Measurements from ENCODE around the gene TMTC2.

The TMTC2 gene

DNA sequence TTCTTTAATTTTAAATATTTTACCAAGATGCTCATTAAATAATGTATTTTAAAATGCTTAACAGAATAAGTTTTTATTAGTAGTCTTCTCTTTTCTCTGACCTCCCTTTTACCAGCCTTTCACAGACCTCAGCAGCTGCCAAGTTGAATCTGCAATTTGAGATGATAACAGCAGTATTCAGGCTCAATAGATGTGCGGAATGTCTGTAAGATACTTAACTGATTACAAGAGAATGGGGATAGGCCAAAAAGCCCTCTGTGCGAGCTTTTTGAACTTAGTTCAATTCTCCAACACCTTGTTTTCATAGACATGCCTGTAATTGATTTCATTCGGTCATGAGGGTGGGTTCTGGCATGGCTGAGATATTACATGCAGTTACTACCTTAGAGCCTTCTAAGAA lies 277.2 kb downstream of the TMTC2 start:
- DNase-seq, result no peak

- no peak for DNase-seq
Observed at GRCh38 chr12:82964446-82964845, 277.7 kb downstream of the TMTC2 start.

- peak; percentile 70 to 77 (median 76) for DNase-seq
Observed at GRCh38 chr12:82966001-82966559, 279.4 kb downstream of the TMTC2 start.

DNA sequence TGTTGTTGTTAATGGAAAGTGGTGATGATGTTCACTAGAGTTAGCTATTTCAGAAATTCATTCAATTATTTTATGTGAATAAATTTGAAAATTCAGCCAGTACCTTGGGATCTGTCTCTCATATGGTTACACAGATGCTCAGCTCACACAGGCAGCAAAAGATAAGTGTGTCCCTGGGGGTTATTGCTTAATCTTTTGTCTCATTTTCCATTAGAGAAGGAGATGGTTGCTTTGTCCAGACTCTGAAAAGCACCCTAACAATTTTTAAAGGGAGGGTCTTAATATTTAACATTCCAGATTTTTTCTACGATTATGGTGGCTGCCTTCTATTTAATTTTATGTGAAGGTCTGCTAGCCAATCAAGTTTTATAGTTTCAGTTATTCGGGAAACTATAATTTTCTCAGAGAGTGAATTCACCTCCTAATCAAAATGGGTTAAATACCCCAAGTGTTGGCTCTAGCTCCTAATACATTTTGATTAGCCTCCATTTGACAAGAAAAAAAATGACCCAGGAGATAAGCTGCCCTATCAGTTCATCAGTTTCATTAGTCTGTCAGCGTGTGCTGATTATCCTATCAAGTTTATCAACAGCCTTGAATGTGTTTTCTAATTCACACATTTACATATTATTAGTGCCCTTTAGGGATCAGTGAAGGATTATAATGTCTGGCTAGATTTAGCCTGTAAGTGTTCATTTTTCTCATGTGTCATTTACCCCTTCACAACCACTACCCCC lies 282.1 kb downstream of the TMTC2 start:
- DNase-seq, result no peak

DNA sequence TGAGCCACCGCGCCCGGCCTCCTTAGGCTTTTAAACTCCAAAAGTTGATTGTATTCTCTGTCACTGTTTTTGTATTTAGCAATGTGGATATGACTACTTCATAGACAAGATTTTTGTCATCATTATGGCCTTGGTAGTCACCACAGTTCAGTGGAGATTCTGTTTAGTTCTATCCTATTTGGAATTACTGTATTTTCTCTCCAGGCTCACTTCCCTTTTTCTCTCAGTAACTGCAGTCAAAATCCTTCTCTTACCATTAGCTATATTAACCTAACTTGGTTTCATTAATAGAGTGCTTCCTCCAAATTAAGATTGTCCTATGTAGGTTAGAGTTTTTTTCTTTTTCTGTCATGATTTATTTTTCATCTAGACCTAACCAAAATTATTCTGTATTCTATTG lies 283.9 kb downstream of the TMTC2 start:
- DNase-seq, result peak; percentile 5 to 38 (median 32)

DNA sequence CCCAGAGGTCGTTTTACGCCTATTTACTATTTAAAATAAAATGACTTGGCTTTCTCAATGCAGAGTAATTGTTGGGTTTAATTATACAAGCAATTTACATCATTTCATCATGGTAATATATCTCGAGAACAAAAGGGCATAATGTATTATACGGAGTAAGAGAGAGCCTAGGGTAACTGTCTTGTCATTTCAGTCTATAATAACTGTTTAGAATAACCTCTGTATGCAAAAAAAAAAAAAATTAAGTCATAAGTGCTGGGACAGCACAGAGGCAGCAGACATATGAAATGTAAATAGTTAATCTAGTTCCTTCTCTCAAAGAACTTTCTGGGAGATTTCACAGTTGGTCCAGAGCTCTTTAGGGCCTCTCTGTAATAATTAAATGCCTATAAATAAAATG lies 284.9 kb downstream of the TMTC2 start:
- DNase-seq, result no peak

- DNase-seq, result no peak
Observed at GRCh38 chr12:82972624-82973023, 285.9 kb downstream of the TMTC2 start.

DNA sequence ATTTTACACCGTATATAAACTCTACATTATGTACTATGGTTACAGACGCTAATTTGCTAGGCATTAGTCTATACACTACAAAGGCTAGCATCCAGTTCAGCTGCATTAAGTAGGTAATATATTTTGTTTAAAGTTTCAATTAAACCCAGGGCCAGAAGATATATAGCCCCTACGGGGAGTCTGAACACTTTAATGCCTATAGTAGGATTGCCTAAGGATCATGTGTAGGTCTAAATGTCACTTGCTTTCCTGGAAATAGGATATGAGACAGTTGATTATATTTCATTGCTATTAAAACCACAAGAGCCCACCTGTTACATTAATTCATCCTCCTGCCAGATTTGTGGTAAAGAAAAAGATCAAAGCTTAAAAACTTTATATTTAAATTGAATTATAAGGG lies 286.9 kb downstream of the TMTC2 start:
- DNase-seq, result no peak

- DNase-seq, result no peak
Observed at GRCh38 chr12:82981150-82981549, 294.4 kb downstream of the TMTC2 start.

GRCh38 chr12:82994117-82994516 lies 307.4 kb downstream of the TMTC2 start:
- no peak for DNase-seq

DNA sequence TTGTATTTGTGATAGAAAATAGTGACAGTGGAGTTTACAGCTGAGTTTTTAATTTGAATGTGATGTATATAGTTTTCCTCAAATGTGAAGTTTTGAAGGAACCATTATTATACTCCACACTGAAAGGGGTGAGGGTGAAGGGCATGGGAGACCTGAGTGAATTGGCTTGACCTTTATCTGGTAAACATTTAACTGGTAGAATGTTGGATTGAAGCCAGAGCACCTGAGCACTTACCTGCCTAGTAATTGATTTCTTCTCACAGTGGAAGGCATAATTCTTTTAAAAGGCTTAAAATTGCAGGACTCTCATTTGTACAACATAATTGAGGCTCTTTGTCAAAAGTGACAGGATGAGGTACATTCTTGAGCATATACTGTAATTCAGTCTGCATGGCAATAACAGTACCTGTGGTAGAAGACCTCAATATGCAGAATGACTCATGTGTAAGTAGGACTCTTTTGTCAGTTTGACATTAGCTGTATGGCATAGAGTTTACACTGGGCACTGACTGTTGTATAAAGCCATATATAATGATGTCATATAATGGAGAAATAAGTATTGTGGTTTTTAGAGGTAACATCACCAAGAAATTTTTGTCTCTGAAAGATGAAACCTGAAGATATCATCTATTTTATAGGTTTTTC lies 309.6 kb downstream of the TMTC2 start:
- DNase-seq, result no peak

GRCh38 chr12:82998509-82998908 lies 311.8 kb downstream of the TMTC2 start:
- no peak for DNase-seq

DNA sequence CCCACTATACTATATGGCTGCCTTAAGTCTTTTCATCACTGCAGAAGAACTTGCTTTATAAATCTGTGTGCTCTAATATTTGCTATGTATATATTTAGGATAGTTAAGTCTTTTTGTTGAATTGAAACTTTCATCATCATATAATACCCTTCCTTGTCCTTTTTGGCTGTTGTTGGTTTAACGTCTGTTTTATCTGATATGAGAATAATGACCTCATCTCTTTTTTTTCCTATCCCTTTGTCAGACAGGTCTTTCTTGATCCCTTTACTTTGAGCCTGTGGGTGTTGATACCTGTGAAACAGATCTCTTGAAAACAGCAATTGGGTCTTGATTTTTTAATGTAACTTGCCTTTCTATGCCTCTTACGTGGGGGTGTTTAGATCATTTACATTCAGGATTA lies 316.3 kb downstream of the TMTC2 start:
- no peak for DNase-seq

- no peak for DNase-seq
Observed at GRCh38 chr12:83005534-83006197, 319.0 kb downstream of the TMTC2 start.

DNA sequence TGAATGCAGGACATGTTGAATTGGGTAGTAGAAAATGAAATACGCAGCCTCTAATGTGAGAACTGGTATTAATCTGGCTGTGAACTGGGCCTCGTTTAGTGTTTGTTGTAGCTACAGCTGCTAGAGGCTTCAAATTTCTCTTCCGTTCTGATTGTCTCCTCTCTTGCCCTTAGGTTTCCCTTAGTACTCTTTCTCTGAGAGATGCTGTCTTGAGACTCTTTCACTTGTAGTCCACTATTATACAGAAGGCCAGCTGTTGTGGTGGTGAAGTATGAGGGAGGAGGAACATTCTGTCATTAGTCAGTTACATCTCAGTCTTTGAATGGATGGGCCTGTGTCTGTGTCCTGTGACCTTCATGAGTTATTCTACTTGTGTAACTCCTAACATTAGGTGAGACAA lies 322.0 kb downstream of the TMTC2 start:
- no peak for DNase-seq

DNA sequence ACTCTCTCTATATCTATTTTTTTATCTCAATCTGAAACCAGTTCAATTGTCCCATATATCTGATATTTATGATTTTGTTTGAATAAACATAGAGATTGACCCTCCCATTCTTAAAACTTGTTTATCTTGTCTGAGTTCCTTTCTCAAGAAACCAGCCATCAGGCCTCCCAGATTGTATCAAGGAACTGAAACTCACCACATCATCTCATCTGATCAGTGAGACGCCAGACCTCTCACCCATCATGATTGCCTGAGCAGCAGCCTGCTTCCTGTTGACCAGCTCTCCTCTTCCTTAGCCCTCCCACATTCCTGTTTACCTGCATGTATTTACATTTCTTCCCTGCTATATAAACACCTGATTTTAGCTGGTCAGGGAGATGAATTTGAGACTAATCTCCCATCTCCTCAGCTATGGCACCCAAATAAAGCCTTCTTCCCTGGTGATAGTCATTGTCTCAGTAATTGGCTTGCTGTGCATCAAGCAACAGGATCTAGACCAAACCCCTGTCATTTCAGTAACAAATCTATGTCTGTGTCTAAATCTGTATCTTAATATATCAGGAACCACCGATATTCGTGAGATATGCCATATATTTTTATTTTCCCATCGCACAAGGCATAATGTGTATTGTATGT lies 323.6 kb downstream of the TMTC2 start:
- DNase-seq, result no peak

DNA sequence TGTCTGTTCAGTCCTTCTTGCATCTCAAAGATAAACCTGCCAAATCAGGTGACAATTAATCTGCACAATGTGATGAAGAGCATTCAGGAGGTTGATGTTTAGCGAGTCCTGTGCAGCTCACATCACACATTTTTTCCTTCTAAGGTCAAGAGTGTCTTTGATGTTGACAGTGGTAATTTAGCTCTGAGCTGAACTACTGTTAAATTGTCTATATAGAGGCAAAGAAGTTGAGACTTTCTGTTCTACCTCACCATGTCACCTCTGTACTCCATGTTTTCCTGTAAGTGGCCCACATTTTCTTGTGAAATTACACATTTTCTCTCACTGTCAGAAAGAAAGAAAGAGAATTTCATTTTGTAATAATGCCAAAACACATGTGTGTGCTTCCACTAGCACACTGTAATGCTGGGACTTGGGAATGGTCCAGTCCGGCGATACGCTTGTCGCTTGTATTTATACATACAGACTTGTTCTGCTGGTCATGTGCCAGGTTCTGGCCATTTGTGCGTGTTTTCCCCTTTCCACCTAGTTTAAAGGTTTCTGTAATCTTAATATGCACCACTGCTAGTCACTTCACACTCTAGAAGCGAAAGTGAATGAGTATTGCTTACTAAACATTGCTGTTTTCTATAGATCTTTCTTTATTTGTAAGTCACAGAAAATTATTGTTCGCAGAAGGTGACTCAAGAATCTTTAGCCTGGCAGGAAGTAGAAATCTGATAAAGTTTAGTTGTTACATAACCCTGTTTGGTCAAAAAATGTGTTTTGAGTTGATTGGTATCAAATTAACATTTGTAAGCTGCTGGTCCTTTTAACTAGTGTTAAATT lies 328.9 kb downstream of the TMTC2 start:
- DNase-seq, result peak in 1 of 3 donors; percentile 12

DNA sequence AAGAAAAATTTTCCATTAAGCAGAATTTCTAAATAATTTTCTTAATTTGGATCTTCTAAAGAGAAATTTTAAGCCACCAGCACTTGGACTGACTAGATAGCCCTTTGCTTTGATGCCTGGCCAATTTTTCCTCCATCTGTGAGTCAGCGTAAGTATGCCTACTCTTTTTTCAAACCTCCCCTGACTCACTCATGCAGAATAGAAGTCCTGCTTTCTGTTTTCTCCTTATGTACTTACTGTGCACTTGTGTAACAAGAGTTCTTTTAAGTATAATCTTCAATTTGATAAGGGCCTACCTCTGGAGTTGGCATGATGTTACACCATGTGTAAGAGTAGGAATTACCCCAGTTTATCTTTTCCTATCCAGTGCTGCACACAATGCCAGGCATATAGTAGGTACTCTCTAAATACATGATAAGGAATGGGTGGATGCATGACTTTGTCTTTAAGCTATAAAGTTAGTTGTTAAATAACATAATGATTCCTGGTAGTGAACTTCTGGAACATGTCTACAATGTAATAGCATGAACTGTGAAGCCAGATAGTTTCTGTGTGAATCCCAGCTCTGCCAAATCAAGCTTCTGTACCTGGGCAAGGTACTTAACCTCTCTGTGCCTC lies 329.6 kb downstream of the TMTC2 start:
- peak; percentile 34 to 68 (median 57) for DNase-seq

DNA sequence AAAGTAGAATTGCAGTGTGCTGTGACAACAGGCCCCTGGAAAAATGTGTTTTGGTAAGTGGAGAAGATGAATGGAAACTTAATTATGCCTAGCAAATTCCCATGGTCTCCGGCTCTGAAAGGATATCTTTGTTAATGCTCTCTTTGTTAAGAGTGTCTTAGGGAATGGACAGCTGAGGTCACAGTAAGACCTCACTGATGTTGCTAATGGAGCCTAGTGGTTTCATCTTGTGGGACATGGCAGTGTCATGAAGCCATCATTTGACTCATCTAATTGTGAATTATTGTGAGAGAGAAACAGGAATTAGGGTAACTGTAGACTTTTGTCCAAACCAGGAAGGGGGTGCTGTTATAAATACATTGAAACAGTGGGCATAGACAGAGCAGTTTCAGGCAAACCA lies 330.3 kb downstream of the TMTC2 start:
- no peak for DNase-seq

GRCh38 chr12:83018088-83018487 lies 331.4 kb downstream of the TMTC2 start:
- DNase-seq, result peak in 1 of 3 donors; percentile 16

- no peak for DNase-seq
Observed at GRCh38 chr12:83027021-83027723, 340.5 kb downstream of the TMTC2 start.

All from suppressor macrophage treated with lipopolysaccharide for 1 hour (primary cell).